Astrocyte (in vitro differentiated cells and primary cell): ENCODE results near the gene HDAC5. TPM values are rescaled to one million over a fixed set of nuclear protein-coding genes. Genes with fewer than 3 reads are reported as not detected.

Source experiments
- DNase-seq: peaks from one replicate; pipeline ENCODE4 v3.0.0-alpha.2; 2010; ENCODE audit warnings: low read depth
- FAIRE-seq: peaks from 2 replicates; lab custom pipeline; 2011; peaks lifted over from hg19 to GRCh38; lab: Jason Lieb, UNC
- H2AFZ ChIP-seq: 2 replicates; pipeline ENCODE4 v1.6.0; 2012; ENCODE audit warnings: low read depth, low read length, inconsistent platforms
- H3K27ac ChIP-seq: 2 replicates; pipeline ENCODE4 v1.5.1; 2011; ENCODE audit warnings: low read depth, low read length, inconsistent platforms
- H3K27me3 ChIP-seq: 2 replicates; pipeline ENCODE4 v1.6.0; 2011; ENCODE audit warnings: low read length, inconsistent platforms; ENCODE audit not compliant: insufficient read depth
- H3K36me3 ChIP-seq: 2 replicates; pipeline ENCODE4 v1.5.1; 2011; ENCODE audit warnings: low read length, inconsistent platforms; ENCODE audit not compliant: insufficient read depth
- H3K4me1 ChIP-seq: 2 replicates; pipeline ENCODE4 v1.5.1; 2011; ENCODE audit warnings: low read length, inconsistent platforms; ENCODE audit not compliant: insufficient read depth
- H3K4me2 ChIP-seq: 2 replicates; pipeline ENCODE4 v1.6.0; 2012; ENCODE audit warnings: low read length, inconsistent platforms
- H3K4me3 ChIP-seq: 2 replicates; pipeline ENCODE4 v1.5.1; 2011; ENCODE audit warnings: low read depth, mild to moderate bottlenecking, low read length, inconsistent platforms; ENCODE audit not compliant: insufficient read depth
- H3K79me2 ChIP-seq: 2 replicates; pipeline ENCODE4 v1.6.0; 2012; ENCODE audit warnings: mild to moderate bottlenecking, low read length, inconsistent platforms; ENCODE audit not compliant: insufficient read depth
- H3K9ac ChIP-seq: 2 replicates; pipeline ENCODE4 v1.6.0; 2012; ENCODE audit warnings: mild to moderate bottlenecking, low read length, inconsistent platforms
- H3K9me3 ChIP-seq: 2 replicates; pipeline ENCODE4 v1.5.1; 2012; ENCODE audit warnings: low read depth, mild to moderate bottlenecking, low read length, inconsistent platforms; ENCODE audit not compliant: insufficient read depth
- H4K20me1 ChIP-seq: 2 replicates; pipeline ENCODE4 v1.6.0; 2012; ENCODE audit warnings: low read length, inconsistent platforms; ENCODE audit not compliant: insufficient read depth
- H3K27ac Mint-ChIP-seq: one replicate; pipeline ENCODE4 v1.8.0; 2021; ENCODE audit warnings: mild to moderate bottlenecking, mixed read lengths; ENCODE audit not compliant: unreplicated experiment
- H3K27me3 Mint-ChIP-seq: one replicate; pipeline ENCODE4 v1.8.0; 2021; ENCODE audit warnings: low read depth, mixed read lengths; ENCODE audit not compliant: unreplicated experiment
- H3K36me3 Mint-ChIP-seq: one replicate; pipeline ENCODE4 v1.8.0; 2021; ENCODE audit warnings: low read depth, mixed read lengths; ENCODE audit not compliant: unreplicated experiment
- H3K4me1 Mint-ChIP-seq: one replicate; pipeline ENCODE4 v1.8.0; 2021; ENCODE audit warnings: low read depth, mixed read lengths; ENCODE audit not compliant: unreplicated experiment
- H3K4me3 Mint-ChIP-seq: one replicate; pipeline ENCODE4 v1.8.0; 2021; ENCODE audit warnings: mild to moderate bottlenecking, moderate library complexity, mixed read lengths; ENCODE audit not compliant: unreplicated experiment
- H3K9me3 Mint-ChIP-seq: one replicate; pipeline ENCODE4 v1.8.0; 2021; ENCODE audit warnings: mild to moderate bottlenecking, mixed read lengths; ENCODE audit not compliant: unreplicated experiment
- EZH2 ChIP-seq: IDR thresholded peaks from 2 replicates; pipeline ENCODE4 v1.6.1; 2012; ENCODE audit warnings: mild to moderate bottlenecking, low read length, inconsistent platforms; ENCODE audit not compliant: insufficient read depth
- total RNA-seq: library from RNA; stranded (reverse); gene quantifications from 2 replicates; pipeline ENCODE4 v1.2.1, GENCODE V29; 2021
- TF ChIP-seq, protein P1 (sequence below): IDR thresholded peaks from 2 replicates; pipeline ENCODE4 v1.5.1; 2011; ENCODE audit warnings: low read depth, mild to moderate bottlenecking, inconsistent platforms, low read length, moderate library complexity; ENCODE audit not compliant: insufficient read depth

Gene HDAC5
- total RNA-seq, 1 donor from 2014 or later: 18.7 TPM

- peaks cover 24% of the 10 kb centered on the region for H3K4me1 ChIP-seq
- no peaks in the 10 kb centered on the region for H3K79me2 ChIP-seq
- peak overlapping the region; percentile 54 for H3K4me3 Mint-ChIP-seq
- peaks cover 3% of the 10 kb centered on the region for H3K36me3 ChIP-seq
- no peaks in the 10 kb centered on the region for H4K20me1 ChIP-seq
- H3K27me3 ChIP-seq: no peaks in the 10 kb centered on the region
- no peaks in the 10 kb centered on the region for H3K27me3 Mint-ChIP-seq
- no peak overlapping the region for H3K27ac ChIP-seq
- no peak overlapping the region for H3K4me3 ChIP-seq
- no peaks in the 10 kb centered on the region for H3K9me3 ChIP-seq
- H3K4me2 ChIP-seq: no peak overlapping the region
- H2AFZ ChIP-seq: no peak overlapping the region
- H3K9me3 Mint-ChIP-seq: no peaks in the 10 kb centered on the region
- peaks cover 33% of the 10 kb centered on the region for H3K4me1 Mint-ChIP-seq
- DNase-seq (no peak), FAIRE-seq (no peak)
- no peak overlapping the region for H3K27ac Mint-ChIP-seq
- H3K36me3 Mint-ChIP-seq: peaks cover 6% of the 10 kb centered on the region
- no peak overlapping the region for H3K9ac ChIP-seq
- TF ChIP-seq EZH2: no peak
Measured at GRCh38 chr17:44091200-44091997, 32.0 kb downstream of the HDAC5 start.

- no peaks in the 10 kb centered on the region for H3K79me2 ChIP-seq
- Mint-ChIP-seq H3K4me1 (peaks cover 22% of the 10 kb centered on the region), H3K4me3 (no peak overlapping the region), H3K27me3 (no peaks in the 10 kb centered on the region), H3K9me3 (no peaks in the 10 kb centered on the region), H3K36me3 (peaks cover 10% of the 10 kb centered on the region), H3K27ac (no peak overlapping the region)
- H3K9ac ChIP-seq: no peak overlapping the region
- no peak for TF ChIP-seq EZH2
- TF ChIP-seq, protein P1, sequence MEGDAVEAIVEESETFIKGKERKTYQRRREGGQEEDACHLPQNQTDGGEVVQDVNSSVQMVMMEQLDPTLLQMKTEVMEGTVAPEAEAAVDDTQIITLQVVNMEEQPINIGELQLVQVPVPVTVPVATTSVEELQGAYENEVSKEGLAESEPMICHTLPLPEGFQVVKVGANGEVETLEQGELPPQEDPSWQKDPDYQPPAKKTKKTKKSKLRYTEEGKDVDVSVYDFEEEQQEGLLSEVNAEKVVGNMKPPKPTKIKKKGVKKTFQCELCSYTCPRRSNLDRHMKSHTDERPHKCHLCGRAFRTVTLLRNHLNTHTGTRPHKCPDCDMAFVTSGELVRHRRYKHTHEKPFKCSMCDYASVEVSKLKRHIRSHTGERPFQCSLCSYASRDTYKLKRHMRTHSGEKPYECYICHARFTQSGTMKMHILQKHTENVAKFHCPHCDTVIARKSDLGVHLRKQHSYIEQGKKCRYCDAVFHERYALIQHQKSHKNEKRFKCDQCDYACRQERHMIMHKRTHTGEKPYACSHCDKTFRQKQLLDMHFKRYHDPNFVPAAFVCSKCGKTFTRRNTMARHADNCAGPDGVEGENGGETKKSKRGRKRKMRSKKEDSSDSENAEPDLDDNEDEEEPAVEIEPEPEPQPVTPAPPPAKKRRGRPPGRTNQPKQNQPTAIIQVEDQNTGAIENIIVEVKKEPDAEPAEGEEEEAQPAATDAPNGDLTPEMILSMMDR: no peak
- no peak overlapping the region for H3K27ac ChIP-seq
- no peak overlapping the region for H3K4me3 ChIP-seq
- peaks cover 18% of the 10 kb centered on the region for H3K4me1 ChIP-seq
- H3K27me3 ChIP-seq: no peaks in the 10 kb centered on the region
- H3K4me2 ChIP-seq: no peak overlapping the region
- H3K36me3 ChIP-seq: peaks cover 3% of the 10 kb centered on the region
- H2AFZ ChIP-seq: no peak overlapping the region
- H4K20me1 ChIP-seq: no peaks in the 10 kb centered on the region
- no peaks in the 10 kb centered on the region for H3K9me3 ChIP-seq
- DNase-seq (no peak), FAIRE-seq (no peak)
Measured at GRCh38 chr17:44088254-44088653, 35.2 kb downstream of the HDAC5 start.

GRCh38 chr17:44087319-44087718 lies 36.1 kb downstream of the HDAC5 start:
- no peak for DNase-seq
- Histone ChIP-seq H4K20me1 (no peaks in the 10 kb centered on the region), H3K4me1 (peaks cover 21% of the 10 kb centered on the region), H3K36me3 (peaks cover 3% of the 10 kb centered on the region), H3K27me3 (no peaks in the 10 kb centered on the region), H3K27ac (peak overlapping the region; percentile 77), H3K4me2 (peak overlapping the region; percentile 86), H3K79me2 (no peaks in the 10 kb centered on the region), H3K4me3 (peak overlapping the region; percentile 41), H3K9me3 (no peaks in the 10 kb centered on the region), H3K9ac (peak overlapping the region; percentile 87), H2AFZ (peak overlapping the region; percentile 45)
- peak overlapping the region; percentile 89 for H3K27ac Mint-ChIP-seq
- no peaks in the 10 kb centered on the region for H3K9me3 Mint-ChIP-seq
- TF ChIP-seq EZH2: no peak
- TF ChIP-seq, protein P1: no peak
- H3K36me3 Mint-ChIP-seq: peaks cover 14% of the 10 kb centered on the region
- FAIRE-seq: no peak
- H3K27me3 Mint-ChIP-seq: no peaks in the 10 kb centered on the region
- H3K4me3 Mint-ChIP-seq: peak overlapping the region; percentile 73
- peaks cover 22% of the 10 kb centered on the region for H3K4me1 Mint-ChIP-seq
